SJCRH30 (cell line): ENCODE measurements around the gene LSM2. TPM values are rescaled to one million over a fixed set of nuclear protein-coding genes. Genes with fewer than 3 reads are reported as not detected.
"Not testable (repeated sequence)": the region's sequence is repeated elsewhere in the genome, so short reads cannot be mapped to it uniquely, and the experiment has no call there.

Experiments used
- DNase-seq, 2 experiments: peaks; one replicate each; pipeline ENCODE4 v3.0.0-alpha.2; 2015 to 2020
- H3K27ac ChIP-seq: fragments of 250-450 bp; sonication (Bioruptor Pico); 2 replicates; pipeline ENCODE4 v1.5.1; 2020; ENCODE audit warnings: mild to moderate bottlenecking, moderate library complexity
- H3K27me3 ChIP-seq: fragments of 250-450 bp; sonication (Bioruptor Pico); 2 replicates; pipeline ENCODE4 v1.5.1; 2020; ENCODE audit warnings: mild to moderate bottlenecking, moderate library complexity
- H3K36me3 ChIP-seq: fragments of 250-450 bp; sonication (Bioruptor Pico); 2 replicates; pipeline ENCODE4 v1.5.1; 2020; ENCODE audit warnings: mild to moderate bottlenecking, moderate library complexity
- H3K4me1 ChIP-seq: fragments of 250-450 bp; sonication (Bioruptor Pico); 2 replicates; pipeline ENCODE4 v1.5.1; 2020; ENCODE audit warnings: mild to moderate bottlenecking, moderate library complexity
- H3K4me3 ChIP-seq: fragments of 250-450 bp; sonication (Bioruptor Pico); 2 replicates; pipeline ENCODE4 v1.5.1; 2020; ENCODE audit warnings: mild to moderate bottlenecking, moderate library complexity
- H3K9me3 ChIP-seq: fragments of 250-450 bp; sonication (Bioruptor Pico); replicated peaks from 2 replicates; pipeline ENCODE4 v1.5.1; 2020; ENCODE audit warnings: mild to moderate bottlenecking, moderate library complexity
- total RNA-seq: library from RNA; depleted of rRNA; stranded (reverse); fragments of >200 nt; shearing (Covaris generic); gene quantifications from 2 replicates; pipeline ENCODE4 v1.2.3, GENCODE V29; 2014

LSM2 gene
- total RNA-seq, 1 experiment from 2014 or later, result 90.1 TPM

DNA sequence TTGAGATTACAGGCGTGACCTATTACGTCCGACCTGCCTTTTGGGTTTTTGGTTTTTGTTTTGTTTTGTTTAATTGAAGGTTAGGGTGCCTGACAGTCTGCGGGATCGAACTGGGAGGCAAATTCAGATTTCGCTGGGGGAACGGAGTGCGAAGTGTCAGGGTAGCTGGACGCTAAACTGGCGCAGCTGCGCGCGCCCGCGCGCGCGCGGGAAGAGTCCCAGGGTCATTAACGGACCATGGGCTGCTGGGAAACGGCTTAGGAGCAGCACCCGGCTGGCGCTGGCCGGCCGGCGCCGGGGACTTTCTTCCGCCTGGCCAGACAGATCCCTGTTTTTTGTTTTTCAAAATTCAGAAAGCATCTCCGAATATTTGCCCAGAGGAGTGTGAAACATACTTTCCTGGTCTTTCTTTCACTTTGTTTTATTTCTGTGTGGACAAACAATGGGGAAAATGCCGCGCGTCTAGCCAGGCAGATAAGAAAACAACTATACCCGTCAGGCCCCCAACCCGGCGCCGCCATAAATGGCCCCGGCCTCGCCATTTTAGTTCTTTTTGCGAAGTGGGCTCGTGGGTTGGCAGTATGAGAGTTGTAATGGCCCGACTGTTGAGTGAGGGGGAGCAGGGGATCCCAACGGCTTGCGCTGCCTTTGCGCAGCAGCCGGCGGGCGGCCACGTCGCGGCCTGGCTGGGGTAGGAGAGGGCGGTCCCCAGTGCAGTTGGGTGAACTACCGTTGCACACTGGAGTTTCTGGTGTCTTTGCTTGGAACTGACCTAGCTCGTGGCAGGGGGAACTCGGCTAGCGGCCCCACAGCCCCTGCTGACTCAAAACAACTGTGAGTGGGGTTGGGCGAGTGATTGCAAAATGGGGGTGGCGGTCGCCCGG is 27.8 kb upstream of the LSM2 start:
- no peaks in the 10 kb centered on the region for H3K27me3 ChIP-seq
- H3K4me1 ChIP-seq, result peaks cover 9% of the 10 kb centered on the region
- peak overlapping the region; percentile 93 for H3K4me3 ChIP-seq
- H3K36me3 ChIP-seq, result peaks cover 38% of the 10 kb centered on the region
- H3K9me3 ChIP-seq, result no peaks in the 10 kb centered on the region
- DNase-seq, result peak; percentile 92 to 94
- peak overlapping the region; percentile 98 for H3K27ac ChIP-seq

DNA sequence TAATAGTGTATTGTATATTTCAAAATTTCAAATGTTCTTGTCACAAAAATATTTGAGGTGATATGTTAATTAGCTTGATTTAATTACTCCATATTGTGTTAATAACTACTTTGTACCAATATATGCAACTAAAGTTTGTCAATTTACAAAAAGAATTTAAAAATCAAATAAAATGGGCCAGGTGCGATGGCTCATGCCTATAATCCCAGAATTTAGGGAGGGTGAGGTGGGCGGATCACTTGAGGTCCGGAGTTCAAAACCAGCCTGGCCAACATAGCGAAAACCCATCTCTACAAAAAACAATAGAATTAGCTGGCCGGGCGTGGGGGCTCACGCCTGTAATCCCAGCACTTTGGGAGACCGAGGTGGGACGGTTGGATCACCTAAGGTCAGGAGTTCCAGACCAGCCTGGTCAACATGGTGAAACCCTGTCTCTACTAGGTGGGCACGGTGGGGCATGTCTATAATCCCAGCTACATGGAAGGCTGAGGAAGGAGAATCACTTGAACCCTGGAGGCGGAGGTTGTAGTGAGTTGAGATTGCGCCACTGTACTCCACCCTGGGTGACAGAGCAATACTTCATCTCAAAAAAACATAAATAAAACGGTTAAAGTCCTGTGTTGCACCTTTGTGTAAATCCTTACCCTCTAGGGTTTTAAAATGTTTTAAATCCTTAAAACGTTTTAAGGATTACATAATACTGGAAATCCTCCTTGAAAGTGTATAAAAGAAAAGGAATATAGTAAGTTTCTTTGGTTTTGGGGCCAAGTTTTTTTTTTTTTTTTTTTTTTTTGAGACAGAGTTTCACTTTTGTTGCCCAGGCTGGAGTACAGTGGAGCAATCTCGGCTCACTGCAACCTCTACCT is 24.8 kb upstream of the LSM2 start:
- H3K27ac ChIP-seq, result no peak overlapping the region
- no peaks in the 10 kb centered on the region for H3K27me3 ChIP-seq
- DNase-seq, result no peak
- H3K4me3 ChIP-seq, result no peak overlapping the region
- H3K36me3 ChIP-seq, result peaks cover 8% of the 10 kb centered on the region
- H3K4me1 ChIP-seq, result no peaks in the 10 kb centered on the region; the same call in 1 of the 2 replicates
- no peaks in the 10 kb centered on the region for H3K9me3 ChIP-seq

DNA sequence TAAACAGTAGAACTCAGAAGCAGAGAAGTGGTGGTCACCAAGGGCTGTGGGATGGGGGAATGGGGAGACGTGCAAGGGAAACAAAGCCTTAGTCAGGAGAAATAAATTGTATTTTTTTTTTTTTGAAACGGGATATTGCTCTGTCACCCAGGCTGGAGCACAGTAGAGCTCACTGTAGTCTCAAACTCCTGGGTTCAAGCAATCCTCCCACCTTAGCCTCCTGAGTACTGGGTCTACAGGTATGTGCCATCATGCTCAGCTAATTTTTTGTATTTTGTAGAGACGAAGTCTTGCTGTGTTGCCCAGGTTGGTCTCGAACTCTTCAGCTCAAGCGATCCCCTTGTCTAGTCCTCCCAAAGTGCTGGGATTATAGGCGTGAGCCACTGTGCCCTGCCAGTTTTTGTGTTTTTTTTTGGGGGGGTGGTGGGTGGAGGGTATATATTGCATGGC is 24.1 kb upstream of the LSM2 start:
- H3K27ac ChIP-seq, result no peak overlapping the region
- H3K4me3 ChIP-seq, result peak overlapping the region; percentile 56
- H3K9me3 ChIP-seq, result no peaks in the 10 kb centered on the region
- DNase-seq, result no peak
- H3K36me3 ChIP-seq, result peaks cover 1% of the 10 kb centered on the region
- no peaks in the 10 kb centered on the region for H3K4me1 ChIP-seq
- no peaks in the 10 kb centered on the region for H3K27me3 ChIP-seq

DNA sequence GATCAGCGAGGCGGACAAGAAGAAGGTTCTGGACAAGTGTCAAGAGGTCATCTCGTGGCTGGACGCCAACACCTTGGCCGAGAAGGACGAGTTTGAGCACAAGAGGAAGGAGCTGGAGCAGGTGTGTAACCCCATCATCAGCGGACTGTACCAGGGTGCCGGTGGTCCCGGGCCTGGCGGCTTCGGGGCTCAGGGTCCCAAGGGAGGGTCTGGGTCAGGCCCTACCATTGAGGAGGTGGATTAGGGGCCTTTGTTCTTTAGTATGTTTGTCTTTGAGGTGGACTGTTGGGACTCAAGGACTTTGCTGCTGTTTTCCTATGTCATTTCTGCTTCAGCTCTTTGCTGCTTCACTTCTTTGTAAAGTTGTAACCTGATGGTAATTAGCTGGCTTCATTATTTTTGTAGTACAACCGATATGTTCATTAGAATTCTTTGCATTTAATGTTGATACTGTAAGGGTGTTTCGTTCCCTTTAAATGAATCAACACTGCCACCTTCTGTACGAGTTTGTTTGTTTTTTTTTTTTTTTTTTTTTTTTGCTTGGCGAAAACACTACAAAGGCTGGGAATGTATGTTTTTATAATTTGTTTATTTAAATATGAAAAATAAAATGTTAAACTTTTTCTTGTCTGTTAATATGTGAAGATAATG is 23.0 kb upstream of the LSM2 start:
- H3K36me3 ChIP-seq, result no peaks in the 10 kb centered on the region
- DNase-seq, result peak in 1 of 2 experiments; percentile 55
- H3K27me3 ChIP-seq, result no peaks in the 10 kb centered on the region
- peak overlapping the region; percentile 56 for H3K4me3 ChIP-seq
- no peak overlapping the region for H3K27ac ChIP-seq
- H3K9me3 ChIP-seq, result no peaks in the 10 kb centered on the region
- H3K4me1 ChIP-seq, result no peaks in the 10 kb centered on the region

DNA sequence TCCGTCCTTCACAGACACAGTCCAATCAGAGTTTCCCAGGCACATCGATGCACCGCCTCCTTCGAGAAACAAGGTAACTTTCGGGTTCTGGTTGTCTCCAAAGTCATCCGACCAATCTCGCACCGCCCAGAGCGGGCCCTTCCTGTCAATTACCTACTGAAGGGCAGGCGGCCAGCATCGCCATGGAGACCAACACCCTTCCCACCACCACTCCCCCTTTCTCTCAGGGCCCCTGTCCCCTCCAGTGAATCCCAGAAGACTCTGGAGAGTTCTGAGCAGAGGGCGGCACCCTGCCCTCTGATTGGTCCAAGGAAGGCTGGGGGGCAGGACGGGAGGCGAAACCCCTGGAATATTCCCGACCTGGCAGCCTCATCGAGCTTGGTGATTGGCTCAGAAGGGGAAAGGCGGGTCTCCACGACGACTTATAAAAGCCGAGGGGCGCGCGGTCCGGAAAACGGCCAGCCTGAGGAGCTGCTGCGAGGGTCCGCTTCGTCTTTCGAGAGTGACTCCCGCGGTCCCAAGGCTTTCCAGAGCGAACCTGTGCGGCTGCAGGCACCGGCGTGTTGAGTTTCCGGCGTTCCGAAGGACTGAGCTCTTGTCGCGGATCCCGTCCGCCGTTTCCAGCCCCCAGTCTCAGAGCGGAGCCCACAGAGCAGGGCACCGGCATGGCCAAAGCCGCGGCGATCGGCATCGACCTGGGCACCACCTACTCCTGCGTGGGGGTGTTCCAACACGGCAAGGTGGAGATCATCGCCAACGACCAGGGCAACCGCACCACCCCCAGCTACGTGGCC is 20.7 kb upstream of the LSM2 start, which contains the start of gene HSPA1B:
HSPA1B (plus strand) TSS at position 453 of the 794 bp plus-strand sequence; CDS start at position 666, 213 bp downstream.
- peak; percentile 98 to 99 for DNase-seq
- no peaks in the 10 kb centered on the region for H3K4me1 ChIP-seq
- no peaks in the 10 kb centered on the region for H3K36me3 ChIP-seq
- peak within 1 kb of the TSS; percentile 67 for H3K27ac ChIP-seq
- no peaks in the 10 kb centered on the region for H3K27me3 ChIP-seq
- H3K9me3 ChIP-seq, result no peaks in the 10 kb centered on the region
- peak within 1 kb of the TSS; percentile 60 for H3K4me3 ChIP-seq

DNA sequence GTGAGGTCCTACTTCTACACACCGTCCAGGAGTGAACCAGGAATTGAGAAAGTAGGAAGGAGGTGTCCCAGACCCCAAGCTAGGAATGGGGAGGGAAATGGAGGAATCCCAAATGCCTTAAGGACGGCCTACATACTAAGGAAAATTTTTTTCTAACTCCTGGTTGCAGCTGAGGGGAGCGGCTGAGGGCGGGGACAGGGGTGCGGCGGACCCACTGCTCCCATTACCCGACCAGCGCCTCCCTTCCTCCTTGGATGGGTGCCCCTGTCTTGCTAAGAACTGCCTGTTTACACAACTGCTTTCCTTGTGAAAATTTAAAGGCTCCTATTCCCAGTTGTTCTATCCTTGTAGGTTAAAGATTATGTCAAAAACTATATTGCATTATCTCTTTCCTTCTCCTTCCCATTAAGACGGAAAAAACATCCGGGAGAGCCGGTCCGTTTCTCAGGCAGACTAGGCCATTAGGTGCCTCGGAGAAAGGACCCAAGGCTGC is 20.1 kb upstream of the LSM2 start:
- Histone ChIP-seq H3K4me1 (no peaks in the 10 kb centered on the region), H3K27ac (peak overlapping the region; percentile 67), H3K27me3 (no peaks in the 10 kb centered on the region), H3K36me3 (no peaks in the 10 kb centered on the region), H3K4me3 (peak overlapping the region; percentile 60), H3K9me3 (no peaks in the 10 kb centered on the region)
- peak in 1 of 2 experiments; percentile 68 for DNase-seq

DNA sequence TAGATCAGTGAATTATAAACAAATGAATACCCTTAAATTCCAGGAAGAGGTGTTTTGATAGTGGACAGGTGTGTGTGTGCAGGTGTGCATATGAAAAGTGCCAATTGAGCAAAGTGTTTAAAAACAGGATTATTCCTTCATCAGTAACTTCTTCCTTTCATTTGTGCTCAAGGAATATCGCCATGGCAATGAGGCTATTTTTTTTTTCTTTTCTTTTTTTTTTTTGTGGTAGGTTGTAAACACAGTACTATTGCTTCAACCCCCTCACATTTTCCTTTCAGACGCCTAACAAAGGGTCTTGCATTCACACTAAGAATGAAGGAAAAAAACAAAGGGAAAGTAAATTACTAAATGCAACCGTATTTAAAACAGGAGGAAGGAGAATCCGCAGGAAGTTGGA is 18.8 kb upstream of the LSM2 start:
- H3K4me3 ChIP-seq, result no peak overlapping the region
- no peaks in the 10 kb centered on the region for H3K9me3 ChIP-seq
- no peak overlapping the region for H3K27ac ChIP-seq
- no peaks in the 10 kb centered on the region for H3K27me3 ChIP-seq
- H3K4me1 ChIP-seq, result 0 out of 2 replicates have a peak, but pooled peaks cover 4% of the 10 kb centered on the region
- no peak for DNase-seq
- H3K36me3 ChIP-seq, result no peaks in the 10 kb centered on the region

DNA sequence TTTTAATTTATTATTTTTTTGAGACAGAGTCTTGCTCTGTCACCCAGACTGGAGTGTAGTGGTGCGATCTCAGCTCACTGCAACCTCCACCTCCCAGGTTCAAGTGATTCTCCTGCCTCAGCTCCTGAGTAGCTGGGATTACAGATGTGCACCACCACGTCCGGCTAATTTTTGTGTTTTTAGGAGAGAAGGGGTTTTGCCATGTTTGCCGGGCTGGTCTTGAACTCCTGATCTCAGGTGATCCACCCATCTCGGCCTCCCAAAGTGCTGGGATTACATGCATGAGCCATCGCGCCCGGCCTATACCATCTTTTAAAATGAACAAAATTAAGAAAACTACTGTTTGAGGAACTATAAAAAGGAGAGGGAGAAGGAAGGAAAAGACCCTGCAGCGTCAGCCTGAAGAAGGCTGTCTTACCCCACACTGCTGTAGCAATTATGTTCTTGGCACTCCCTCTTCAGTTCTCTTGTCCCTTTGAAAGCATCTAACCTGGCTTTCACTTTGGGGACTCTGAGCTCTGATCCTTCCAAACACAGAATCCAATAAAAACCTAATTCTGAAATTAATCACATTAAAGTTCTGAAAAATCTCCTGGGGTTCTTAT is 16.9 kb upstream of the LSM2 start:
- DNase-seq, H3K27ac ChIP-seq, H3K36me3 ChIP-seq, H3K9me3 ChIP-seq, H3K4me3 ChIP-seq, H3K27me3 ChIP-seq, H3K4me1 ChIP-seq: not testable (repeated sequence)

DNA sequence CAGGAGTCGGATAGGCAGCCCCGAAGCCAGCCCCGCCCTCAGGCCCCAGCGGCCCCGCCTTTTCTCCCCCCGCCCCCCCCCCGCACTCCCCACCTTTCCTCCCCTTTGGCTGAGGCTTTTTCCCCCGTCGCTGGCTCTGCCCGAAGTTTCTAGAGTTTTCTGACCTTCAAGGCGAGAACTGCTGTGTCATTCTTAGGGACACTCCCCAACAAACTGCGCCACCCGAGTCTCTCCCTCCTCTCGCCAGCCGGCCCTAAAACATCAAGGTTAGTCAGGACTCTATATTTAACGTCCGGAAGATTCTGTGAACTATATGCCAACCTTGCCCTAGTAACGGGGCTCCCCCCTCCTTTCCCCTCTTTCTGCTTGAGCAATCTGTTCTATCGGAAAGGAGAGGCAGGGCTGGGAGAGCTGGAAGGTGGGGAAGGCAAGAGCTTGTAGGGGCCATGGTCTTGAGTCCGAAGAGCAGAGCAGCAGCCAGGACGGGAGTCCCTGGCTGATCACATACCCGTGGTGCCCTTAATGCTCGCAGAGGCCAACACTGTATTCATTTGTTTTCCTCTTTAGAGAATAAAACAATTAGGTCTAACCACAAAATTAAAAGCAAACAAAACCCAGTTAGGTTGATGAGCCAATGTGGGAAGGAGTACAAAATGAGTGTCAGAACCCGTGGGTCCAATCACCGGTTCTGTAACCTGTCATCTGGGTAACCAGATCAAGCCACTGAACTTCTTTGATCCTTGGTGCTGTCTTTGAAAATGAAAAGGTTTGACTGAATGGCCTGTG is 15.5 kb upstream of the LSM2 start:
- H3K27ac ChIP-seq, result peak overlapping the region; percentile 54; the same call in 1 of the 2 replicates
- 0 out of 2 replicates have a peak, but pooled peaks cover 4% of the 10 kb centered on the region for H3K4me1 ChIP-seq
- no peaks in the 10 kb centered on the region for H3K36me3 ChIP-seq
- H3K27me3 ChIP-seq, result no peaks in the 10 kb centered on the region
- no peaks in the 10 kb centered on the region for H3K9me3 ChIP-seq
- DNase-seq, result peak; percentile 41 to 69
- peak overlapping the region; percentile 68 for H3K4me3 ChIP-seq

DNA sequence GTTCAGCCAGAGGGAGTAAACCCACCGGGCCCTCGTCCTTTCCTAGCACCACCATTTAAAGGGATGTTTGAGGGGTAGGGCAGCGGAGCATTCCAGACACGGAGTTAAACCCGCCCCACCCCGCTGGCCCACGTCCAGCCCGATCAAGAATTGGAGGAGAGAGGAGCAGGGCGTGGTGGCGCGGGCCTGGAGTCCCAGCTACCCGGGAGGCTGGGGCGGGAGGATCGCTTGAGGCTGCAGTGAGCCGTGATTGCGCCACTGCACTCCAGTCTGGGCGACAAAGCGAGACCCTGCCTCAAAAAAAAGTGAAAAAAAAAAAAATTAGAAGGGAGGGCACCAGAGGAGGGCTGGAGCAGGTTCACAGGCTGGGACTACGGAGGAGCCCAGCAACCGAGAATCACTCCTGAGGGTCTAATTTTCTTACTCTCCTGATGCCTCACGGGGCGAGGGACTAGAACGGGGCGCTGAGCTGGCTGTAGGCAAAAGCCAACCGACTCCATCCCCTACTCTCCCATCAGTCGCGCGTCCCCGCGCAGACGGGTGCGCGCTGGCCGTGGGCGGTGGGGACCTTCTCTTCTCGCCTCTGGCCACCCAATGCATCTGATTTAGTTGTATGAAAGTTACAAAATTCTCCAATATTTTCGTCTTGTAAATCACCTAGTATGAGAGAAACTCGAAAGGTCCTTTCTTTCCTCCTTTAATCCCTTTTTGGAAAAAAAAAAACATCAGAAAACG is 14.7 kb upstream of the LSM2 start:
- peak; percentile 63 to 76 for DNase-seq
- no peaks in the 10 kb centered on the region for H3K27me3 ChIP-seq
- no peaks in the 10 kb centered on the region for H3K36me3 ChIP-seq
- peak overlapping the region; percentile 53; the same call in 1 of the 2 replicates for H3K27ac ChIP-seq
- no peaks in the 10 kb centered on the region for H3K9me3 ChIP-seq
- H3K4me1 ChIP-seq, result 0 out of 2 replicates have a peak, but pooled peaks cover 4% of the 10 kb centered on the region
- peak overlapping the region; percentile 68 for H3K4me3 ChIP-seq

DNA sequence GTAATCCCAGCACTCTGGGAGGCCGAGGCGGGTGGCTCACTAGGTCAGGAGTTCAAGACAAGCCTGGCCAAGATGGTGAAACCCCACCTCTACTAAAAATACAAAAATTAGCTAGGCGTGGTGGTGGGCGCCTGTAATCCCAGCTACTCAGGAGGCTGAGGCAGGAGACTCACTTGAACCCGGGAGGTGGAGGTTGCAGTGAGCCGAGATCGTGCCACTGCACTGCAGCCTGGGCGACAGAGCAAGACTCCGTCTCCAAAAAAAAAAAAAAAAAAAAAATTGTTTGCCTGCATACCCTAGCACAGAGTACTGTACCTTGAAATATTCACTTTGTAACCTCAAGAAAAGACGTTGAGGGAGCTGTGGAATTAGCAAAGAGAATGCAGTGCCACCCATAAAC is 13.6 kb upstream of the LSM2 start:
- not testable (repeated sequence) for H3K4me1 ChIP-seq, DNase-seq, H3K4me3 ChIP-seq, H3K36me3 ChIP-seq, H3K27ac ChIP-seq, H3K9me3 ChIP-seq, H3K27me3 ChIP-seq

DNA sequence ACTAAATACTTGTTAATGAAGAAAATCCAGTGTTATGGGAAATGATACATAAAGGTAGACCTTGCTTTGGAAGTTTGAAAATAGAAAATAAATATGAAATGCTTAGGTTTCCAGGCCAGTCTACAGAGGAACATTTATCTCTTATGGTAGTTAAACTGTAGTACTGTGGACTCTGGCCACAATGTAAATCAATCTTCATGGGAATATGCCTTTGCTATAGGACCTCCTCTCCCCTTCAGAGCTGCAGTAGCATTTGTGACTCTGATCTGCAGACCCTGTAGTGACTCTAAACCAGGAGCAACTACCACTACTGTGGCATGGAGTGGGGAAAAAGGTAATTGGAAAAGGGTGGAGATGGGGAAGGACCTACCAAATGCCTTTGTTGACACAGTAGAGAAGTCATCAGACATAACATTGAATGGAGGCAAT is 13.1 kb upstream of the LSM2 start:
- Histone ChIP-seq H3K4me1 (0 out of 2 replicates have a peak, but pooled peaks cover 4% of the 10 kb centered on the region), H3K4me3 (no peak overlapping the region), H3K27ac (no peak overlapping the region), H3K9me3 (no peaks in the 10 kb centered on the region), H3K36me3 (no peaks in the 10 kb centered on the region), H3K27me3 (no peaks in the 10 kb centered on the region)
- DNase-seq, result no peak
